Astrocyte of the spinal cord (primary cell): ENCODE data around the gene TRMT1.

Experiments used
- DNase-seq: peaks from one replicate; pipeline ENCODE4 v3.0.0; 2011; ENCODE audit warnings: low read depth, low spot score
- H3K4me3 ChIP-seq: 2 replicates; pipeline ENCODE4 v1.5.1; 2011; ENCODE audit warnings: low read depth, mild to moderate bottlenecking, low read length, moderate library complexity
- in situ Hi-C: cut with HindIII; loops from 2 replicates; pipeline ENCODE4 v1.10.0; 2017; ENCODE audit warnings: low sequenced_read_pairs
- TF ChIP-seq, protein P1 (sequence below): IDR thresholded peaks from 2 replicates; pipeline ENCODE4 v1.5.1; 2012; ENCODE audit warnings: low read depth, mild to moderate bottlenecking, low read length, inconsistent platforms

TRMT1 gene

DNA sequence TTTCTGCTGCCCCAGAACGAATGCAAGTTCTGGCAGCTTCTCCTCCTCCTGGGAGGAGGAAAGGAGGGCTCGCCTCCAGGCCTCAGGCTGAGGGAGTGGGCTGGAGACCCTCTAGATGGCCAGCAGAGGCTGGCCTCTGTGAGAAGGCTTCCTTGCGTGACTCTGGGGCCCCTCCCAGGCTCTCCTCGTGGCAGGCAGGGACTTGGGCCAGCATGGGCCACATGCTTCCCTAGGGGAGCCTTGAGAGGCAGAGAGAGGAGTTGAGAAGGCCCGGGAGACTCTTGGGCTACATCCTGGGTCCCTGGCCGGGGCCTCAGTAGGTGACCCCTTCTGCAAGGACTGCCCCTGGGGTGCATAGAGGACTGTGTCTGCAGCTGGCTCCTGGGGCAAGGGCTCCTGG, 39.8 kb downstream of the TRMT1 start:
- in situ Hi-C loops = no loop called here
- TF ChIP-seq, protein P1, sequence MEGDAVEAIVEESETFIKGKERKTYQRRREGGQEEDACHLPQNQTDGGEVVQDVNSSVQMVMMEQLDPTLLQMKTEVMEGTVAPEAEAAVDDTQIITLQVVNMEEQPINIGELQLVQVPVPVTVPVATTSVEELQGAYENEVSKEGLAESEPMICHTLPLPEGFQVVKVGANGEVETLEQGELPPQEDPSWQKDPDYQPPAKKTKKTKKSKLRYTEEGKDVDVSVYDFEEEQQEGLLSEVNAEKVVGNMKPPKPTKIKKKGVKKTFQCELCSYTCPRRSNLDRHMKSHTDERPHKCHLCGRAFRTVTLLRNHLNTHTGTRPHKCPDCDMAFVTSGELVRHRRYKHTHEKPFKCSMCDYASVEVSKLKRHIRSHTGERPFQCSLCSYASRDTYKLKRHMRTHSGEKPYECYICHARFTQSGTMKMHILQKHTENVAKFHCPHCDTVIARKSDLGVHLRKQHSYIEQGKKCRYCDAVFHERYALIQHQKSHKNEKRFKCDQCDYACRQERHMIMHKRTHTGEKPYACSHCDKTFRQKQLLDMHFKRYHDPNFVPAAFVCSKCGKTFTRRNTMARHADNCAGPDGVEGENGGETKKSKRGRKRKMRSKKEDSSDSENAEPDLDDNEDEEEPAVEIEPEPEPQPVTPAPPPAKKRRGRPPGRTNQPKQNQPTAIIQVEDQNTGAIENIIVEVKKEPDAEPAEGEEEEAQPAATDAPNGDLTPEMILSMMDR = no peak
- no peak for DNase-seq
- no peak overlapping the region for H3K4me3 ChIP-seq

DNA sequence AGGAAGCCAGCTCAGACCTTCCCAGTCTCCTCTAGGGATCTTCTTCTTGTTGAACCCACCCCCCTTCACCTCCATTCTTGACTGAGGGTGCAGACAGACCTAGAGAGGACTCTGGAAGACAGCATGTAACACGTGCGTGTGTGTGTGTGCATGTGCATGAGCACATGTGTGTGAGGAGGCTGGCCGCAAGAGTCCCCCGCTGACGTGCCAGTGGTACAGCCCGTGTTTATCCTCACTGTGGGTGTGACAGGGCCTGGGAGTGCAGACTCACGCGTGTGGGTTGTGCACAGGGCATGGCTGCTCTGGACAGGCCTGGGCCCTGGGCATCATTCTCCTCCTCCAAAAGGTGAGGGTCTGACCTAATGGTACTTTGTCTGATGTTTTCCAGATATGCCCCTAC, 40.2 kb downstream of the TRMT1 start:
- in situ Hi-C loops = no loop called here
- no peak for DNase-seq
- H3K4me3 ChIP-seq = no peak overlapping the region
- TF ChIP-seq, protein P1 = no peak

DNA sequence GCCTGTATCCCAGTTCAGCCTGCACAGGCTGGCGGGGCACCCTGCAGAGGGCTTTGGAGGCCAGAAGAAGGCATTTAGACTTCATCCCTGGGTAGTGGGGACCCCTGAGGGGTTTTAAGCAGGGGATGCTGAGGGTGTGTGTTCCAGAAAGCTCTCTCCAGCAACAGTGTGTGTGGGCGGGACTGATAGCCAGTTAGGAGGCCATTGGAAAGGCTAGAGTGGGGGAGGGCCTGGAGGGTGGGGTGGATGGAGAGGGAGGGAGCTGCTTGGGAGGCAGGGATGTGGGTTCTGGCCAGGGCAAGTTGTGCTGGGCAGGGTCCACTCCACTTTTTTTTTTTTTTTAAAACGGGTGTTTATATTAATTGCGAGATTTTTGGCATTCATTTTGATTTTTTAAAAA, 42.2 kb downstream of the TRMT1 start:
- TF ChIP-seq, protein P1 = no peak
- in situ Hi-C loops = no loop called here

DNA sequence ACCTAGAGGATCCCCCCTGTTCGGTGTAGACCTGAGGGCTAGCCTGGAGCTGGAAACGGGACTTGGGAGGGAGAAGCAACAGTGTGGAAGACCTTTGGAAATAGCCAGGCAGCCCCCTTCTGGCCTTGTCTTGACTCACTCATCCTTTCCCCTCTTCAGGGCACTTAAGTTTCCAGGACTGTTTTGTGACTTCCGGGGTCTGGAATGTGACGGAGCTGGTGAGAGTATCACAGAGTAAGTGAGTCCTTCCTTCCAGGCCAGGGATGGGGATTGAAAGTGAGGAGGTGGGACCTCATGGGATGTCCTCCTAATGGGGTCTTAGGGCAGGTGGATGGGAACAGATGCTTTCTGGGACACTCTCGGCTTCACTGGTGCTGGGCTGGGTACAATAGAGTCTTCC, 43.3 kb downstream of the TRMT1 start:
- in situ Hi-C loops = no loop called here
- TF ChIP-seq, protein P1 = no peak
- no peak overlapping the region for H3K4me3 ChIP-seq
- no peak for DNase-seq

More for the DNA sequence above, 42.2 kb downstream of the TRMT1 start:
- no peak overlapping the region for H3K4me3 ChIP-seq
- no peak for DNase-seq

DNA sequence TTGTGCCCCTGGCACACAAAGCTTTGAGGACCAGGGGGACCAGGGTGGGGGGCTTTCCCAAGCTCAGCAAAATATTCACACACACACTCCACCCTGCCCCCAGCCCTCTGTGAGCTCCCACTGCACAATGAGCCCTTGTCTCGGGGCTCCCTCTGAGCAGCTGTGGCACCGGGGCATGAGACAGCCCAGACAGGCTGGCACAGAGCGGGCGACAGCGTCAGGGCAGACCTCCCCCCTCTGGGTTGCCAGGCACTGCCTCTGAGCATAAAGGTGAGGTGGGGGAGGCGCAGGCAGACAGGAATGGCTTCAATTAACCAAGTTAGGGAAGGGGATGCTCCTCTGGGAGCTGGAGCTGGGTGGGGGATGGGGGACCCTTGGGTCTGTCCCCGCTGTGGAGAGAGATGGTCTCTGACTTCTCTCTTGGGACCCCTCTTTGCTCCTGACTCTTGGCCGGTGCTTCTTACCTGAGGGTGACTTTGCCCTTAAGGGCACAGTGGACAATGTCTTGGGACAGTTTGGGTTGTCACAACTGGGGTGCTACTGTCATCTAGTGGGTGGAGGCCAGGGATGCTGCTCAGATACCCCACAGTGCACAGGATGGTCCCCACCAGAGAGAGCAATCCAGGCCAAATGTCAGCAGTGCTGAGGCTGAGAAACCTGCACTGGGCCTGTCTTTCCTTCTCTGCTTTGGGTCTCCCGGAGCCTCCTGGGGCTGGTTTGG, 44.2 kb downstream of the TRMT1 start:
- in situ Hi-C loops = no loop called here
- DNase-seq = no peak
- TF ChIP-seq, protein P1 = no peak
- no peak overlapping the region for H3K4me3 ChIP-seq

DNA sequence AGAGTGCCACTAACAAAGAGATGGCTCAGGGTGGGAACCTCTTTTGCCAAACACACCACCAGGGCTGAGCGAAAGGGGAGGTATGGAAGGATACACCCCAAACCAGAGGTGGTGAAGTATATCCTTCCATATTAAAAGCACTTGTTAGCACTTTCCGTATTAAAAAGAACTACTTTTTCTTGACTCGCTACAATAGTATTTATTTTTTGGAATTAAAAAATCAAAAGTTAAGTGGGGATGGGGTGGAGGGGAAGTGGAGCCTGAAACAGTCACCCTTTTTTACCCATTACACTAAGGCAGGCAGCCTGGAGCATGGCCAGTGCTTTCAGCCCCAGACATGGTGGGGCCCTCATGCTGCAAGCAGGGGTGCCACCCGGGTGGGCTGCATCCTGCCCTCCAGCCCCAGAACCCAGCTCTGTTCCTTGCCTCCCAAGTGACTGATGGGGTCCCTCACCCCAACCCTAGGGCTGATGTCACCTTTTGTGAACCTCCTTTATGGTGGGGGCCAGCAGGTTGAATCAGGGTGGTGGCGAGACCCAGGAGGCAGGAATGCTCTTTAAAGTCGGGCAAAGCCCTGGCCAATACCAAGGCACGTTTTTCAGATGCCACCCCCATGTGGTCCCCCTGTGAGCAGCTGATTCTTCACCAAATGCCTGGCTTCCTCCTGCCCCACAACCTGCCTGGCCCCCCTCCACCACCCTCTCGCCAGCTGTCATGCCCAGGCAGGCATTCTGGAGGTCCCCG, 44.9 kb downstream of the TRMT1 start:
- no peak overlapping the region for H3K4me3 ChIP-seq
- TF ChIP-seq, protein P1 = no peak
- DNase-seq = no peak
- in situ Hi-C loops = no loop called here
